HG03469 (cell line): Measurements from ENCODE around the gene LILRA1.
"Not testable (repeated sequence)": the region's sequence is repeated elsewhere in the genome, so short reads cannot be mapped to it uniquely, and the experiment has no call there.

Source experiments
- ATAC-seq: cut with Tn5 transposase; IDR thresholded peaks from one replicate; pipeline ENCODE4 v1.9.1; 2021; ENCODE audit warnings: mild to moderate bottlenecking, moderate library complexity, moderate number of reproducible peaks; ENCODE audit not compliant: unreplicated experiment

The LILRA1 gene

GRCh38 chr19:54576411-54576976, 16.9 kb upstream of the LILRA1 start:
- no peak for ATAC-seq

- ATAC-seq = no peak
Measured at GRCh38 chr19:54577334-54577733, 16.1 kb upstream of the LILRA1 start.

GRCh38 chr19:54578268-54578667, 15.2 kb upstream of the LILRA1 start:
- ATAC-seq = not testable (repeated sequence)

- ATAC-seq = no peak
Measured at GRCh38 chr19:54586397-54586796, 7.0 kb upstream of the LILRA1 start.

GRCh38 chr19:54587026-54587425, 6.4 kb upstream of the LILRA1 start:
- ATAC-seq = no peak

- ATAC-seq = not testable (repeated sequence)
Measured at GRCh38 chr19:54593931-54594626, 647 bp downstream of the LILRA1 start.

GRCh38 chr19:54594737-54595136, 1.3 kb downstream of the LILRA1 start:
- no peak for ATAC-seq

- ATAC-seq = not testable (repeated sequence)
Measured at GRCh38 chr19:54595680-54596436, 2.4 kb downstream of the LILRA1 start.

- ATAC-seq = no peak
Measured at GRCh38 chr19:54600212-54600611, 6.8 kb downstream of the LILRA1 start.

- ATAC-seq = no peak
Measured at GRCh38 chr19:54606230-54606629, 12.8 kb downstream of the LILRA1 start.

GRCh38 chr19:54606891-54607784, 13.7 kb downstream of the LILRA1 start:
- ATAC-seq = no peak

- no peak for ATAC-seq
Measured at GRCh38 chr19:54607785-54608150, 14.3 kb downstream of the LILRA1 start.

GRCh38 chr19:54608205-54608604, 14.8 kb downstream of the LILRA1 start:
- ATAC-seq = no peak

GRCh38 chr19:54608792-54609191, 15.4 kb downstream of the LILRA1 start:
- no peak for ATAC-seq

- no peak for ATAC-seq
Measured at GRCh38 chr19:54609356-54609791, 15.9 kb downstream of the LILRA1 start.

- no peak for ATAC-seq
Measured at GRCh38 chr19:54612428-54612827, 19.0 kb downstream of the LILRA1 start.

GRCh38 chr19:54614726-54615125, 21.3 kb downstream of the LILRA1 start:
- ATAC-seq = no peak

GRCh38 chr19:54616057-54616456, 22.6 kb downstream of the LILRA1 start:
- no peak for ATAC-seq

- no peak for ATAC-seq
Measured at GRCh38 chr19:54616821-54617560, 23.6 kb downstream of the LILRA1 start.

GRCh38 chr19:54620464-54620863, 27.0 kb downstream of the LILRA1 start:
- ATAC-seq = no peak
